IMR-90 (cell line): ENCODE data around the gene PTHLH. TPM values are rescaled to one million over a fixed set of nuclear protein-coding genes. Genes with fewer than 3 reads are reported as not detected.

ENCODE experiments used
- ATAC-seq: fragments of 200-7000 bp; cut with Tn5 transposase; 2 replicates; pipeline ENCODE4 v1.9.1; 2020; ENCODE audit warnings: low read depth, mild to moderate bottlenecking, moderate library complexity
- BruUV-seq: library from RNA; stranded (reverse); fragments of 400-500 nt; replicated peaks from 2 replicates; lab custom pipeline; 2021; lab: Mats Ljungman, UMichigan
- CTCF ChIA-PET: fragments of 300-600 bp; formaldehyde crosslinking; extraction: SDS; loops from one replicate; lab custom pipeline; 2021; ENCODE audit warnings: antibody characterized with exemption; lab: Yijun Ruan, JAX
- POLR2A ChIA-PET: fragments of 300-600 bp; sonication (Branson Sonifier 250); formaldehyde crosslinking; loops from one replicate; lab custom pipeline; 2022; ENCODE audit warnings: antibody characterized with exemption; ENCODE audit not compliant: unreplicated experiment; lab: Charles Lee
- DNase-seq: peaks from one replicate; pipeline ENCODE4 v3.0.0; 2013
- H2AFZ ChIP-seq: replicated peaks from 2 replicates; pipeline ENCODE3; 2013; ENCODE audit warnings: low read length, mild to moderate bottlenecking; ENCODE audit not compliant: poor library complexity
- H2AK5ac ChIP-seq: 2 replicates; pipeline ENCODE4 v1.6.1; 2013; ENCODE audit warnings: low read depth, low read length, inconsistent platforms
- H2AK9ac ChIP-seq: replicated peaks from 2 replicates; pipeline ENCODE3; 2013; ENCODE audit warnings: mild to moderate bottlenecking, low read depth, low read length, moderate library complexity; ENCODE audit not compliant: poor library complexity
- H2BK120ac ChIP-seq: 2 replicates; pipeline ENCODE4 v1.6.1; 2013; ENCODE audit warnings: low read depth, low read length, inconsistent platforms
- H2BK15ac ChIP-seq: 3 replicates; pipeline ENCODE4 v1.6.1; 2013; ENCODE audit warnings: low read depth, low read length, inconsistent platforms
- H2BK20ac ChIP-seq: 2 replicates; pipeline ENCODE4 v1.6.1; 2013; ENCODE audit warnings: low read depth, mild to moderate bottlenecking, inconsistent platforms, low read length, moderate library complexity
- H2BK5ac ChIP-seq: 2 replicates; pipeline ENCODE4 v1.6.1; 2013; ENCODE audit warnings: mild to moderate bottlenecking, low read depth, low read length, inconsistent platforms; ENCODE audit not compliant: poor library complexity, severe bottlenecking
- H3K14ac ChIP-seq: replicated peaks from 2 replicates; pipeline ENCODE4 v1.6.1; 2013; ENCODE audit warnings: low read depth, low read length, inconsistent platforms
- H3K18ac ChIP-seq: 2 replicates; pipeline ENCODE4 v1.6.1; 2013; ENCODE audit warnings: low read depth, low read length, control low read depth
- H3K23ac ChIP-seq: 2 replicates; pipeline ENCODE4 v1.6.1; 2013; ENCODE audit warnings: low read depth, low read length, inconsistent platforms
- H3K27ac ChIP-seq: 2 replicates; pipeline ENCODE4 v1.5.1; 2013; ENCODE audit warnings: mild to moderate bottlenecking, control low read depth, low read length; ENCODE audit not compliant: insufficient read depth
- H3K27me3 ChIP-seq: 2 replicates; pipeline ENCODE4 v1.6.1; 2013; ENCODE audit warnings: low read length; ENCODE audit not compliant: control insufficient read depth, insufficient read depth
- H3K36me3 ChIP-seq: 2 replicates; pipeline ENCODE4 v1.6.1; 2013; ENCODE audit warnings: low read length, mixed read lengths; ENCODE audit not compliant: control insufficient read depth, insufficient read depth
- H3K4ac ChIP-seq: 2 replicates; pipeline ENCODE4 v1.6.1; 2013; ENCODE audit warnings: low read depth, low read length, inconsistent platforms
- H3K4me1 ChIP-seq: 2 replicates; pipeline ENCODE4 v1.6.1; 2013; ENCODE audit warnings: low read length, mixed read lengths; ENCODE audit not compliant: control insufficient read depth, insufficient read depth
- H3K4me2 ChIP-seq: 2 replicates; pipeline ENCODE4 v1.6.1; 2013; ENCODE audit warnings: low read depth, mild to moderate bottlenecking, control low read depth, low read length, moderate library complexity
- H3K4me3 ChIP-seq: 2 replicates; pipeline ENCODE4 v1.5.1; 2013; ENCODE audit warnings: low read depth, mild to moderate bottlenecking, control low read depth, low read length, moderate library complexity; ENCODE audit not compliant: insufficient read depth
- H3K56ac ChIP-seq: 2 replicates; pipeline ENCODE4 v1.6.1; 2013; ENCODE audit warnings: low read length, inconsistent platforms; ENCODE audit not compliant: insufficient read depth; ENCODE audit errors: extremely low read depth
- H3K79me1 ChIP-seq, 2 experiments: 2 replicates each; pipeline ENCODE4 v1.6.1; 2013; ENCODE audit warnings: low read length in 2 of 2, inconsistent platforms in 1 of 2, low read depth in 1 of 2
- H3K9ac ChIP-seq: 2 replicates; pipeline ENCODE4 v1.6.1; 2013; ENCODE audit warnings: low read depth, low read length, control low read depth
- H3K9me1 ChIP-seq: 2 replicates; pipeline ENCODE4 v1.6.1; 2013; ENCODE audit warnings: low read length, inconsistent platforms; ENCODE audit not compliant: insufficient read depth
- H3K9me3 ChIP-seq: 2 replicates; pipeline ENCODE4 v1.6.1; 2013; ENCODE audit warnings: low read length; ENCODE audit not compliant: control insufficient read depth, insufficient read depth
- H4K20me1 ChIP-seq: 2 replicates; pipeline ENCODE4 v1.6.1; 2013; ENCODE audit warnings: low read length, inconsistent platforms; ENCODE audit not compliant: insufficient read depth
- H4K5ac ChIP-seq: 2 replicates; pipeline ENCODE4 v1.6.1; 2013; ENCODE audit warnings: mild to moderate bottlenecking, low read depth, low read length, control low read depth
- H4K8ac ChIP-seq, 2 experiments: 2 replicates each; pipeline ENCODE4 v1.6.1; 2013; ENCODE audit warnings: low read depth in 2 of 2, low read length in 2 of 2, control low read depth in 1 of 2, inconsistent platforms in 1 of 2
- H4K91ac ChIP-seq: 2 replicates; pipeline ENCODE4 v1.6.1; 2013; ENCODE audit warnings: low read depth, low read length, inconsistent platforms; ENCODE audit not compliant: insufficient read depth
- CEBPB ChIP-seq: IDR thresholded peaks from 2 replicates; pipeline ENCODE4 v1.6.1; 2012; ENCODE audit warnings: low read depth, low read length, improper control_type of control experiment
- WGBS, 2 experiments: methylation state at CpG; one replicate each; pipeline versions ENCODE4 v1.1.5 to v1.1.7; 2013; ENCODE audit warnings: missing lambda C conversion rate in 2 of 2; ENCODE audit not compliant: insufficient read length in 1 of 2; ENCODE audit errors: extremely low coverage in 2 of 2; 5-methylcytosine and 5-hydroxymethylcytosine counted together
- dilution Hi-C: fragments of 300-500 bp; cut with HindIII; formaldehyde crosslinking; loops from one replicate; pipeline ENCODE4 v1.14.3; 2018; ENCODE audit warnings: low sequenced_read_pairs; ENCODE audit not compliant: unreplicated experiment
- in situ Hi-C: fragments of 300-500 bp; cut with MboI; formaldehyde crosslinking; loops from 3 replicates; pipeline ENCODE4 v1.14.3; 2019; ENCODE audit warnings: low sequenced_read_pairs, inconsistent platforms, mixed read lengths
- intact Hi-C: fragments of 100-400 bp; cut with micrococcal nuclease; formaldehyde crosslinking; loops from 2 replicates; pipeline ENCODE4 v1.10.0; 2022
- polyA plus RNA-seq, 3 experiments: library from polyadenylated mRNA; depleted of rRNA; stranded (reverse); fragments of >200 nt; gene quantifications; 2 replicates each; pipeline ENCODE4 v1.2.3, GENCODE V29; 2012; ENCODE audit warnings: low replicate concordance in 1 of 3
- total RNA-seq: library from RNA; depleted of rRNA; stranded (reverse); fragments of >200 nt; gene quantifications from 2 replicates; pipeline ENCODE4 v1.2.3, GENCODE V29; 2012

The PTHLH gene
- total and polyA plus RNA-seq, 2 of the 4 experiments (the other 2 are of a cell fraction) = 0.36 to 1.3 TPM

GRCh38 chr12:27927347-27927746 is 45.2 kb downstream of the PTHLH start:
- ChIA-PET POLR2A (no interaction called here), CTCF (interaction anchor here (1.2 kb wide), 1 partner anchor 13 kb away, joined by 5 read pairs; no protein-coding TSS in a partner anchor)
- peaks cover 6% of the 10 kb centered on the region; the same call in 1 of the 2 replicates for H3K4me1 ChIP-seq

More at GRCh38 chr12:27927347-27927746, 45.2 kb downstream of the PTHLH start:
- Histone ChIP-seq H3K79me1 (no peaks in the 10 kb centered on the region), H2BK120ac (no peak overlapping the region), H2BK15ac (no peak overlapping the region), H2BK20ac (no peak overlapping the region), H2AFZ (no peak overlapping the region), H3K27me3 (no peaks in the 10 kb centered on the region), H3K27ac (no peak overlapping the region), H3K23ac (no peak overlapping the region), H2AK9ac (no peak overlapping the region), H2AK5ac (no peak overlapping the region), H3K9me3 (no peaks in the 10 kb centered on the region), H4K5ac (no peak overlapping the region), H3K4ac (no peak overlapping the region), H3K9ac (no peak overlapping the region), H3K4me3 (no peak overlapping the region), H4K91ac (no peak overlapping the region), H3K36me3 (no peaks in the 10 kb centered on the region), H4K20me1 (no peaks in the 10 kb centered on the region; the same call in 1 of the 2 replicates), H3K56ac (no peak overlapping the region), H3K9me1 (0 out of 2 replicates have a peak, but pooled peaks cover 6% of the 10 kb centered on the region), H2BK5ac (no peak overlapping the region), H3K18ac (no peak overlapping the region), H3K14ac (no peak overlapping the region), H3K4me2 (no peak overlapping the region), H4K8ac (no peak overlapping the region)
- dilution Hi-C loops (no loop called here), intact Hi-C loops (no loop called here), in situ Hi-C loops (no loop called here)
- ATAC-seq (no peak), DNase-seq (no peak)
- TF ChIP-seq CEBPB = no peak
- no TSS peak for BruUV-seq
- WGBS, 2 experiments = no CpG with 5 or more reads among the region's 2 CpGs
